ENCODE results near the gene FADS2. TPM values are rescaled to one million over a fixed set of nuclear protein-coding genes. Genes with fewer than 3 reads are reported as not detected.

FADS2 gene
- total and polyA plus RNA-seq, 9 of the 15 experiments (the other 6 are each of a cell fraction or from before 2014, with no cell fraction given) = 2.9 to 42.8 (median 16.2) TPM

- TF ChIP-seq, protein P1, sequence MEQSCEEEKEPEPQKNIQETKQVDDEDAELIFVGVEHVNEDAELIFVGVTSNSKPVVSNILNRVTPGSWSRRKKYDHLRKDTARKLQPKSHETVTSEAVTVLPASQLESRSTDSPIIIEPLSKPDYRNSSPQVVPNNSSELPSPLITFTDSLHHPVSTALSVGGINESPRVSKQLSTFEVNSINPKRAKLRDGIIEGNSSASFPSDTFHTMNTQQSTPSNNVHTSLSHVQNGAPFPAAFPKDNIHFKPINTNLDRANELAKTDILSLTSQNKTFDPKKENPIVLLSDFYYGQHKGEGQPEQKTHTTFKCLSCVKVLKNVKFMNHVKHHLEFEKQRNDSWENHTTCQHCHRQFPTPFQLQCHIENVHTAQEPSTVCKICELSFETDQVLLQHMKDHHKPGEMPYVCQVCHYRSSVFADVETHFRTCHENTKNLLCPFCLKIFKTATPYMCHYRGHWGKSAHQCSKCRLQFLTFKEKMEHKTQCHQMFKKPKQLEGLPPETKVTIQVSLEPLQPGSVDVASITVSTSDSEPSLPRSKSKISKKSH (CRISPR knock-in tag; IDR thresholded peaks at IDR 0.05) = no peak
- TF ChIP-seq ZNF589 (CRISPR knock-in tag; IDR thresholded peaks at IDR 0.05; ENCODE audit: low read depth) = 0 out of 2 replicates have a peak, but pooled peaks have one; percentile 14
- no peak for TF ChIP-seq TGIF2 (CRISPR knock-in tag; IDR thresholded peaks at IDR 0.05)
- TF ChIP-seq DPF2 (IDR thresholded peaks at IDR 0.05) = no peak
- no peak; the same call in 1 of the 2 replicates for TF ChIP-seq SP1 (CRISPR knock-in tag; IDR thresholded peaks at IDR 0.05)
- no peak for TF ChIP-seq NR0B1 (IDR thresholded peaks at IDR 0.05; ENCODE audit: partially characterized antibody)
- 0 out of 2 replicates have a peak, but pooled peaks have one; percentile 5 for TF ChIP-seq GABPA (tag; conservative IDR thresholded peaks at IDR 0.05; ENCODE audit: low read depth)
- TF ChIP-seq E2F3 (CRISPR knock-in tag; IDR thresholded peaks at IDR 0.05) = no peak; the same call in 1 of the 2 replicates
- TF ChIP-seq ZEB2 (IDR thresholded peaks at IDR 0.05) = no peak
- TF ChIP-seq DLX4 (CRISPR knock-in tag; IDR thresholded peaks at IDR 0.05) = no peak
- peak; percentile 4 to 56; a peak in 1 of 4 replicates for TF ChIP-seq SIN3A (IDR thresholded peaks at IDR 0.05; ENCODE audit: borderline replicate concordance in 2 of 2, control insufficient read depth in 1 of 2, low read depth in 2 of 2, low read length in 2 of 2)
- TF ChIP-seq POLR3G (IDR thresholded peaks at IDR 0.05; ENCODE audit: extremely low read depth, insufficient read length, insufficient replicate concordance) = no peak
- TF ChIP-seq EWSR1 (IDR thresholded peaks at IDR 0.05; ENCODE audit: borderline replicate concordance, low read depth, partially characterized antibody) = no peak
- no peak for TF ChIP-seq DIDO1 (tag; IDR thresholded peaks at IDR 0.05; ENCODE audit: low read depth)
- no peak for TF ChIP-seq WHSC1 (IDR thresholded peaks at IDR 0.05; ENCODE audit: low read length)
- TF ChIP-seq ZNF79 (CRISPR knock-in tag; IDR thresholded peaks at IDR 0.05; ENCODE audit: low read depth) = no peak
- peak in 1 of 2 experiments; percentile 44; a peak in 2 of 4 replicates for TF ChIP-seq KDM1A (IDR thresholded peaks at IDR 0.05)
- peak; percentile 66 for TF ChIP-seq ETV1 (tag; conservative IDR thresholded peaks at IDR 0.05; ENCODE audit: low read depth)
- TF ChIP-seq NFIX (CRISPR knock-in tag; IDR thresholded peaks at IDR 0.05; ENCODE audit: low read depth) = no peak
- peak; percentile 60 for TF ChIP-seq BRD9 (IDR thresholded peaks at IDR 0.05; ENCODE audit: low read depth, partially characterized antibody)
- TF ChIP-seq HNRNPH1 (optimal IDR thresholded peaks at IDR 0.05; ENCODE audit: low read depth, low read length) = no peak
- no peak for TF ChIP-seq NEUROD1 (IDR thresholded peaks at IDR 0.05; ENCODE audit: borderline replicate concordance, low read depth, low read length, partially characterized antibody)
- 0 out of 2 replicates have a peak, but pooled peaks have one; percentile 3 for TF ChIP-seq TAL1 (IDR thresholded peaks at IDR 0.05)
- no peak for TF ChIP-seq TFAM (CRISPR knock-in tag; conservative IDR thresholded peaks at IDR 0.05)
Observed at GRCh38 chr11:61815790-61816735, 12.0 kb upstream of the FADS2 start (continued).
